Type B pancreatic cell (in vitro differentiated cells): ENCODE data around the gene PCSK6. TPM values are rescaled to one million over a fixed set of nuclear protein-coding genes. Genes with fewer than 3 reads are reported as not detected.

Experiments
- DNase-seq: peaks from one replicate; pipeline ENCODE4 v3.0.0; 2021; ENCODE audit warnings: mixed read lengths; ENCODE audit not compliant: unreplicated experiment; ENCODE audit errors: extremely low spot score
- H3K27ac Mint-ChIP-seq: 2 replicates; pipeline ENCODE4 v1.8.0; 2021; ENCODE audit warnings: mild to moderate bottlenecking, mixed read lengths
- H3K27me3 Mint-ChIP-seq: 2 replicates; pipeline ENCODE4 v1.8.0; 2021; ENCODE audit warnings: mixed read lengths
- H3K36me3 Mint-ChIP-seq: 2 replicates; pipeline ENCODE4 v1.8.0; 2021; ENCODE audit warnings: mixed read lengths
- H3K4me1 Mint-ChIP-seq: one replicate; pipeline ENCODE4 v1.8.0; 2021; ENCODE audit warnings: mixed read lengths; ENCODE audit not compliant: unreplicated experiment
- H3K4me3 Mint-ChIP-seq: 2 replicates; pipeline ENCODE4 v1.8.0; 2021; ENCODE audit warnings: mild to moderate bottlenecking, mixed read lengths
- H3K9me3 Mint-ChIP-seq: 2 replicates; pipeline ENCODE4 v1.8.0; 2021; ENCODE audit warnings: mixed read lengths
- CTCF ChIP-seq: fragments of 200-600 bp; sonication (generic); conservative IDR thresholded peaks from 2 replicates; pipeline ENCODE4 v1.5.0; 2021; ENCODE audit warnings: antibody characterized with exemption, mild to moderate bottlenecking
- total RNA-seq: library from RNA; stranded (reverse); gene quantifications from 2 replicates; pipeline ENCODE4 v1.2.1, GENCODE V29; 2021; ENCODE audit warnings: low replicate concordance

Gene PCSK6
- total RNA-seq, 1 donor from 2014 or later: 5.4 TPM

DNA sequence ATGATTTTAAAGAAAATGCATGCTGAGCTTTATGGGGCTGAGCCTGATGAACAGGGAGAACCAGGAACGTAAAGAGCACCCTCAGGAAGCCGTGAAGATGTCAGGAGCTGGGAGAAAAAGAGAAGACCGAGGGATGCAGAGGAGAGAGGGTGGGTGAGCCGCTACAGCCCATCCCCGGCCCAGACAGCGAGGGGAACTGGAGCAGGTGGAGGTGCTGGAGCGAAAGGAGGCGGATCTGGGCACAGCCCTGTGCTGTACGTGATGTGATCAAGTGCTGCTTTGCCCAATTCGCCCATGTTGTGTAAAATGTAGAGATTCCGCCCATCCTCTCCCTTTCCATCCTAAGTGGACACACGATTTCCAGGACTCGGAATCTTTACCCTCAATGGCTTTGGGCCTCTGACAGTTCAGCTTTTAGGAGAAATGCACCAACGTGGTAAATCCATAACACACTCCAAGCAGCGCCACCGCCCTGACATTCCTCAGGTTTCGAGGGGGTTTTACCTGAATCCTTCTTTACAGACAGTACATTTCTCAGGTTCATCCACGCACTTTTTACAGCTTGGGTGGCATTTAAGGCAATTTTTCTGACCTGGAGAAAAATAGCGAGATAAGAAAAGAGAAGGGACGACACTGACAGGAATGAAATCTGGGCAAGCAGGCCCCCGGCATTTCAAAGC is 167.4 kb downstream of the PCSK6 start:
- Mint-ChIP-seq H3K27me3 (peaks cover 23% of the 10 kb centered on the region), H3K4me1 (peaks cover 5% of the 10 kb centered on the region), H3K36me3 (no peaks in the 10 kb centered on the region), H3K9me3 (no peaks in the 10 kb centered on the region), H3K27ac (no peak overlapping the region), H3K4me3 (no peak overlapping the region)
- peak; percentile 10 for DNase-seq
- TF ChIP-seq CTCF: no peak

DNA sequence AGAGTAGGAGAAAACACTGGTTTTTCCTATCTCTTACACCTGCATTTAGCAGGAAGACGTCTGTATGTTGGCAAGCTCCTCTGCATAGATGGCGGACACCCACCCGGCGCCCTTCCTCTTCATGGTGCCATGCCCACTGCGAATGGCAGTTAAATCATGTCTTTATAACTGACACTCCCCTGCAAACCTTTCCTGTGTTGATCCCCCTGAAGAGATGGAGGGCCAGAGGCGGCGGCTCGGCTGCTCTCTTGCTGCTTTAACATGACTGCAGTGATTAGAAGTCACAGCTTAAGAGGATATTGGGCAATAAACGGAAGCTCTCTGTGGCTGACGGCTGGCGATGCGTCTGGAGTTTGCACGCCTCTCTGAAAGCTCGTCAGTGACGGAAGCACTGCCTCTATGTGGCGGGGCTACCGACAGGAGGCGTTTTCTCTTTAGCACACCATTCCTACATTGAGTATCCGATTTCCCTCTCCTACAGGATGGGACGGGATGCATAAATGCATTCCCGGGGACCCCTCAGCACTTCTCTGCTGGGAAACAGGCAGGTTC is 168.9 kb downstream of the PCSK6 start:
- H3K27me3 Mint-ChIP-seq: peaks cover 21% of the 10 kb centered on the region
- H3K27ac Mint-ChIP-seq: no peak overlapping the region
- no peaks in the 10 kb centered on the region for H3K36me3 Mint-ChIP-seq
- H3K4me3 Mint-ChIP-seq: no peak overlapping the region
- no peaks in the 10 kb centered on the region for H3K9me3 Mint-ChIP-seq
- peaks cover 5% of the 10 kb centered on the region for H3K4me1 Mint-ChIP-seq
- no peak for DNase-seq
- peak; percentile 54 for TF ChIP-seq CTCF

GRCh38 chr15:101318839-101319238 is 170.7 kb downstream of the PCSK6 start:
- peaks cover 21% of the 10 kb centered on the region for H3K27me3 Mint-ChIP-seq
- no peak for TF ChIP-seq CTCF
- H3K27ac Mint-ChIP-seq: no peak overlapping the region
- no peak for DNase-seq
- H3K4me3 Mint-ChIP-seq: no peak overlapping the region
- no peaks in the 10 kb centered on the region for H3K9me3 Mint-ChIP-seq
- H3K4me1 Mint-ChIP-seq: peaks cover 5% of the 10 kb centered on the region
- no peaks in the 10 kb centered on the region for H3K36me3 Mint-ChIP-seq

GRCh38 chr15:101318147-101318819 is 171.2 kb downstream of the PCSK6 start:
- Mint-ChIP-seq H3K27me3 (peaks cover 21% of the 10 kb centered on the region), H3K4me3 (no peak overlapping the region), H3K36me3 (no peaks in the 10 kb centered on the region), H3K27ac (peak overlapping the region; percentile 53), H3K9me3 (no peaks in the 10 kb centered on the region), H3K4me1 (peaks cover 5% of the 10 kb centered on the region)
- DNase-seq: no peak
- TF ChIP-seq CTCF: no peak

DNA sequence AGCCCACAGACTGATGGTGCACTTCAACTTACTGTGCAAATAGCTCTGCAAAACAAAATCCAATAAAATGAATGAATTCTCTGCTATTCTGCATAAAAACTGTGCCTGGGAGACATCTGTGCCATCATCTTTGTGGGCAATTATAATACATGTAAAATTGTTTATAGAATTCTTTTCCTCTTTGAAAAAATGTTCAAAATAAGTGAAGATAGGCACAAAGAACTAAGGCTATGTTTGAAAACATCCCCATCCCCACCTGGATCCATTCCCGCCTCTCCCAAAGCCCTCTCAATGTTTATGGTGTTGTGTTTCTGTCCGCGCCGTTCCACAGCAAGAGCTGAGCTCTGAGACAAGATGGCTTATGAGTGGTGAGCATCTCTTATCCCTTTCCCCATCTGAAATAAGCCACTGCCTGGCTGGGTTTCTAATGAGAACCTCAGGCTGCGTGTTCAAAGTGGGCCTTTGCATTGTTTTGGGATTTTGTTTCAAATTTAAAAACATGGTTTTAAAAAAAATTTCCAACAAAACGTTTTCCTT is 172.1 kb downstream of the PCSK6 start:
- DNase-seq: no peak
- no peaks in the 10 kb centered on the region for H3K9me3 Mint-ChIP-seq
- H3K27me3 Mint-ChIP-seq: peaks cover 21% of the 10 kb centered on the region
- H3K27ac Mint-ChIP-seq: no peak overlapping the region
- TF ChIP-seq CTCF: no peak
- H3K4me3 Mint-ChIP-seq: no peak overlapping the region
- H3K36me3 Mint-ChIP-seq: no peaks in the 10 kb centered on the region
- peaks cover 5% of the 10 kb centered on the region for H3K4me1 Mint-ChIP-seq
